Activated T-cell treated with anti-CD3 and anti-CD28 coated beads for 4 hours (primary cell): ENCODE data around the gene NQO2.
A peak's percentile ranks its signal among the peaks of the same experiment; 100 is the strongest.

Source experiments
- DNase-seq: peaks from one replicate; pipeline ENCODE4 v3.0.0-alpha.2; 2020

NQO2 gene, protein sequence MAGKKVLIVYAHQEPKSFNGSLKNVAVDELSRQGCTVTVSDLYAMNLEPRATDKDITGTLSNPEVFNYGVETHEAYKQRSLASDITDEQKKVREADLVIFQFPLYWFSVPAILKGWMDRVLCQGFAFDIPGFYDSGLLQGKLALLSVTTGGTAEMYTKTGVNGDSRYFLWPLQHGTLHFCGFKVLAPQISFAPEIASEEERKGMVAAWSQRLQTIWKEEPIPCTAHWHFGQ

DNA sequence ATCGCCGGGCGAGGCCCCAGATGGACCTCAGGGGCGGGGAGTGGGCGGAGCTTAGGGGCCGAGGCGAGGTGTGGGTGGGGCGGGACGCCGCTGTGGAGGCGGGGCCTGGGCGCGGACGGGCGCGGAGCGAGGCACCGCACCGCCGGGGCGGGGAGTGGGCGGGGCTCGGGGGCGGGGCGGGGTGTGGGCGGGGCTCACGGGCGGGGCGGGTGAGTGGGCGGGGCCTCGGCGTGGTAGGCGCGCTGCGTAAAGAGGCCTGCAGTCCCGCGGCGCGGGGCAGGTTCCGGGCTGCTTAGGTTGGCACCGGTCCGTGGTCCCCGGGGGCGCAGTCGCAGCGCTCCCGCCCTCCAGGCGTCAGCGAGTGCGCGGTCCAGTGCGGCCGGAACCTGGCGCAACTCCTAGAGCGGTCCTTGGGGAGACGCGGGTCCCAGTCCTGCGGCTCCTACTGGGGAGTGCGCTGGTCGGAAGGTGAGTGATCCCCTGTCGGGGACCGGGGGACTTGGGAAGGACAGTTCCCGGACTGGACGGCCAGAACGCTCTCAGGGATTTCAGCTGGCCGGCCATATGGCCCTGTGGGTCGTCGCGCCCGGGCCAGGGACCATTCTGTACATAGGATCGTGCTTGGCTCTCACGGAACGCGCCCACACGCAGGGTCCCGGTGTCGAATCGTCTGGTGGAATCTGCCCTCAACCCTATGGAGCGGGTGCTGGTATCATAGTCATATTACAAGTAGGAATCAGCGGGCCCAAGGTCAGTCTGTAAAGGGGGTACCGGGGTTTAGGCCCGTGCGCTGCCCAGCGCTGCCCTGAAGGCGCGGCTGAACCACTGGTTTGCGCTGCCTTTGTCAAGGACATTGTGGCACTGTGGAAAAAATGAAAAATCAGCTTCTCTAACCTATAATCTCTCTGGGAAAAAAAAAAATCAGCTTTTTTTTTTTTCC is at the start of gene NQO2:
TSS of gene NQO2 (plus strand) at position 277 of the 940 bp plus-strand sequence. CDS start 6,659 bp downstream, outside the sequence.
- DNase-seq, result peak; percentile 84

DNA sequence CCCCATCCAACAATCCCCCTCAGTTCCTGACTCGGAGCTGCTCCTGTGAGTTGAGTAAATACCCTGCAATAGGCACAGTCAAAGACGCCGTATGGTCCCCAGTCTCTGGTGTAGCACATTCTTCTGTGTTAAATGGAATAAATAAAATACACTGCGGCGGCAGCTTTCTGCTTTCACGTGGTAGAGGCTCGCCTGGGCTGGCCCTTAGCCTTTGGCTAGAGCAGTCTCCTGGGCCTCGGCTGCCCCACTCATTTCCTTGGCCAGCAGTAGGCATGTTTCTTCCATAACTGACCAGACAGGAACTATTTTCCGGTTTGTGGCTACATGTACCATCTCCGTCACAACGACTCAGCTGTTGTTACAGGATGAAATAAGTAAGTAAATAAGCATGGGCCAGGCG is 49.0 kb upstream of the NQO2 start:
- DNase-seq, result no peak

DNA sequence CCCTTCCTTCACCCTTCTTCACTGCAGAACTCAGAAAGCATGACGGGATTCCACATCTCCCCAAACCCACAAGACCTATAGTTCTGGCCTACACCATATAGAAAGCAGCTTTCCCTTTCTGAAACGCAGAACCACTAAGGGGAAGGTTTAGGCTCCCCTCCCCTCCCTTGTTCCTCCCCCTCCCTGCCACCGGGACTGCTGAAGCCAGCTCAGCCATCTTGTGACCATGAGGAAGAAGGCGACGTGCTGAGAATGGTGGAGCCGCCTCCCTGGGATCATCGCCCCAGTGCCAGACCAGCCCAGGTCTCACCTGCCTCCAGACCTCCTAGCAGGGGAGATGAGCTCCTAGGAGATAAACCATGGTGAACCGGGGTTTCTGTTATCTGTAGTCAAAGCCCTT is 48.0 kb upstream of the NQO2 start:
- DNase-seq, result no peak

DNA sequence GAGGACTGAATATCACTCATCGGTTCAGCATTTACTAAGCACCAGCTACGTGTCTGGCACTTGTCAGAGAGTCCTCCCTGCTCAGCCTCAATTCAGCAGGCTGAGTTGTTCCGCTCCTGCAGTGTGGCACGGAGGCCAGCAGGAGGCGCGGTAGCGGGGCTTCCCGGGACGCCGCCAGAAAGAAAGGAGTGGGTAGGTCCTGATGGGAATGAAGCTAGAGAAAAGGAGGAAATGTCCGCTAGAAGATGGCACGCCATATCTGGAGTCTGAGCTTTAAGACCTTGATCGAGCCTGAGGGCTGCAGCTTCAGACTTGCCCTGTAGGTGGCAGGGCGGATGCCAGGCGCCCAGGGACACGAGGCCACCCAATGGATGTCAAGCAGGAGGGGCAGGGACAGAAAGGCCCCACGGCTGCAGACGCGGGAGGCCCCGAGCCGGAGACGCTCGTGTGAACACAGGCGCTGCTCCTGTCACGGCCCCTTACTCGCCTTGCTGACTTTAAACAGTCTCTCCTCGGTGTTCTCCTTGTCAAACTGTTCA is 47.1 kb upstream of the NQO2 start:
- peak; percentile 28 for DNase-seq

DNA sequence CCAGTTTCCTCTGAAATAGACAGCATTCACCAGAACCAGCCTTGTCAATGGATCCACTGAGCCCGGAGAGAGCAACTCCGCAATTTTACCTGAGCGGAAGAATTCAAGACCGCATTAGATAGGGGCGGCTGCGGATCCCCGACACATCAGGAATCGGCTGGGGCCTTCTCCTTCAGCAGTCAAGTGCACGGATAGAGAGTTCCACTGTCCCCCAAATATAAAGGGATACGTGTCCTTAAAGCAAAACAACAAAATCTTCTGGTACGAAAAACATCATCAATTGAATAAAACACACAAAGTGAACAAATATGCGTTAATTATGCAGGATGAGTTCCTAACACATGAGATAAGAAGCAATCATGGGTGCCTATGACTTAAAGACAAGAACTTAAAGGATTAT is 46.6 kb upstream of the NQO2 start:
- DNase-seq, result no peak

DNA sequence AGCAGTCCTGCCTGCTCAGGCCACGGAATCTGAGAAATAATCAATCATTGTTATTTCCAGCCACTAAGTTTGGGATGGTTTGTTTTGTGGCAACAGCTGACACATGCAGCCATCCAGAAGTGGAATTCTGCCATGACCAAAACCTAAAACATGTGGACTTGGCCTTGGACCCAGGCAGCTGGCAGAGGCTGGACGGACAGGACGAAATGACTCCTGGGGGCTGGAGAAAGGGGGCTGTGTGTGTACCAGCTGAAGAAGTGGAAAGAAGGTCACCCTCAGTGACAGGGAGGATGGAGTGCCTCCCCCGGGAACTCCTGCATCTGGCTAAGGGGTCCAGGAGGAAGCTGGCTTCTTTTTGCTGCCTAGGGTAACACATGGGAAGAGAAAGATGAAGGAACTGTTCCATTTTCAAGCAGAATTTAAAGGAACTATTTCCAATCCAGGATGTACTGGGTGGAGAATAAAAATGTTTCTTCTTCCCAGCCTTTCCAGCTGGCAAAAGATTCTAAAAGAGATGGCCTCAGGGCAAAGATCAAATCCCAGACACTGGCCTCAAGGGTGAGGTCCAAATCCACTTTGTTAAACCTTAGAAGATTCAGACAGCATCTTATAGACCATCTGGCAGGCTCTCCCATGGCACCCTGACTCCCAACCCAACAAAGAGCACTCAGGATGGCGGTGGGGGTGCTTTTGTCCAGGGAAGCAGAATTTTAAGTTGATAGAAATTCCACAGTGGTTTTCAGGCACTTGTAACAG is 42.6 kb upstream of the NQO2 start:
- DNase-seq, result no peak

DNA sequence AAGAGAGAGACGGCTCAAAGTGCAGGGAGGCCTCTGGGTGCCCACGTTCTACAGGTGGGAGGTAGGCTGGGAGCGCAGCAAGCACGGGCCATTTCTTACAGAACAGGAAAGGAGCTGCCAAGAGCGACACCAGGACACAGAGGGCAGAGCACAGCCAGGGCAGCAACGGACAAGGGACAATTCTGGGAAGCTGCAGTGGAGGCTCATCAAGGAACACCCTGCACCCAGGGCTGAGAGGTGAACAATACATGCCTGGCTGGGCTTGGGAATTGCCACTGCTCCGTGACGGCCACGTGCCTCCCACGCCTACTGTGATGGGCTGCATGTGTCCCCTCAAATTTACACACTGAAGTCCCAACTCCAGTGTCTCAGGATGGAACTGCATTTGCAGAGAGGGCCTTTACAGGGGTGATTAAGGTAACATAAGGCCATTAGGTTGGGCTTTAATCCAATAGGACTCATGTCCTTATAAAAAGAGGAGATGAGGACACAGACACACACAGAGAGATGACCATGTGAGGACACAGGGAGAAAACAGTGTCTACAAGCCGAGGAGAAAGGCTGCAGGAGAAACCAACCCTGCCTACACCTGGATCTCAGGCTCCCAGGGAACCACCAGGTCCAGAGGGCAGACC is 41.9 kb upstream of the NQO2 start:
- no peak for DNase-seq

DNA sequence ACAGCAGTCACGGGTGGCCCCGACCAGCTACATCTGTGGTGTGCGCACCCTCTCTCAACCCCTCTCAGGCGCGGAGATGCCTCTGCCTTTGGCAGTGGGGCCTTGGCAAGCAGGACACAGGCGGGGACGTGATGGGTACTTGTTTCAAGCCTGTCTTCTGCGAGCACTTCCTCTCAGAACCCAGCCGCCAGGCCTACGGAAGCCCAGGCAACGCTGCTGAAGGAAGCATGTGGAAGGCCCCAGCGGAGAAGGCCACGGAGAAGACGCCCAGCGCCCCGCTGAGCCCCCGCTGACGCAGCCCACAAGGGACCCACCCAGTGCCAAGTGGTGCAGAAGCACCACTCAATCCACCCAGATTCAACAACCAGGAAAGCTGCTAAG is 41.4 kb upstream of the NQO2 start:
- no peak for DNase-seq

DNA sequence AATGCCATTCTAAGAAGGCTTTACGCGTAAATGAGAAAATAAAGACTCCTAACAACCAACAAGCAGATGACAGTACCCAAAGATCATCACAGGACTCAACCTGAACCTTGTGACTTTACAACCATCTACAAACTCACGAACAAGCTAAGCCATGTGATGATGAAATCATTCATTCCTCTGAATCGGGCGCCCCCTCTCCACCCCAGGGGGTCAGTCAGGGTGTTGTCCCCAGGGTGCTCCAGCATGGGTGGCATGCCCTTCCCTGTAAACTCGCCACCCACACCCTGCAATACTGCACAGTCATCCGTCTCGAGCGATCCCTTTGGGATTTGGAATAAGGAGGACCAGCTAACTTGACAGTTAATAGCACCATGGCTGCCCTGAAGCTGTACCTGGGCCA is 40.9 kb upstream of the NQO2 start:
- no peak for DNase-seq

DNA sequence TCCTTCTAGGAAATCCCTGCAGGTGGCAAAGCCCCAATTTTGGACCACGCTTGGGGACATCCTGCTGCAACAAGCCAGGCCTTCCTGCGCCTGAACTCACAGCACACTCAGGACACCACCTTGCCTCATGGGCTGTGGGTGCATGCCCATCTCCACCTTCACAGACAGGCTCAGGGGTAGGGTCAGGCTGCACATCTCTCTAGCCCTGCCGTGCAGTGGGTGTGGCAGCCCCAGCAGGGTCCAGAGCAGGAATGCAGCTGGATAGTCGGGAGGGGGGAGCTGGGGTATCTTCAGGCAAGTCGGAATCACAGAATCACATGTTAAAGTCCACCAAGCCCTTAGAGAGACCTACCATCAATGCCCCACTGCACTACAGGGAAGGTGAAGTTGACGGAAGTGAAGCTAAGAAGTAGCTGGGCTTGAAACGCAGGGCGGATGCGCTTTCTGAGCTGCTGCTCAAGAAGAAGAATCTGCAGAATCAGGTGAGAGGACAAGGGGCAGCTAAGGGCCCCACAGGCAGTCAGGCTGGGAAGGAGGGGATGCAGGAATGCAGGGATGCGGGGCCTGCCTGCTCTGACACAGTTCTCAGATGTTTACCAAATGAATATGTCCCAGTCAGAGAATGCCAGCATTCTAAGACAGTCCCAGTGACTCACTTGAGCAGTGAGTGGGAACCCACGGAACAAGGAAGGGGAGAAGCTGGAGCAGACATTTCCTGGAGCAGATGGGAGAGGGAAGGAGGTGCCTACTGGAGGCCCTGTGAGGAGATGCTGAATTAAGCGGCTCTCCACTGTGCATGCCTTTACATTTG is 39.6 kb upstream of the NQO2 start:
- DNase-seq, result no peak

DNA sequence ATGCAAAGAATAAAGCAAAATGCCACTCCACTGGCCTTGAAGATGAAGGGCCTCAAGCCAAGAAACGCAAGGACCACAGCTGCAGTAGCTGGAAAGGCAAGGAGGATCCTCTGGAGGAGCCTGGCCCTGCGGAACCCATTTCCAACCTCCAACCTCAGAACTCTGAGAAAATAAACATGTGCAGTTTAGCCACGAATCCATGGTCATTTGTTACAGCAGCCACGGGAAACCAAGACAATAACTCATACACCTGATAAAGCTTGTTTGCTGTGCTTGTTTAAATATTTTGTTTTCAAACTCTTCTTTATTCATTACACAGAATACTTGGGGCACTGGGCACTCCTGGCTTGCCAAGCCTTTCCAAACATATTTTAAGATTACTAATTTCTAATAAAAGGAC is 38.8 kb upstream of the NQO2 start:
- no peak for DNase-seq

DNA sequence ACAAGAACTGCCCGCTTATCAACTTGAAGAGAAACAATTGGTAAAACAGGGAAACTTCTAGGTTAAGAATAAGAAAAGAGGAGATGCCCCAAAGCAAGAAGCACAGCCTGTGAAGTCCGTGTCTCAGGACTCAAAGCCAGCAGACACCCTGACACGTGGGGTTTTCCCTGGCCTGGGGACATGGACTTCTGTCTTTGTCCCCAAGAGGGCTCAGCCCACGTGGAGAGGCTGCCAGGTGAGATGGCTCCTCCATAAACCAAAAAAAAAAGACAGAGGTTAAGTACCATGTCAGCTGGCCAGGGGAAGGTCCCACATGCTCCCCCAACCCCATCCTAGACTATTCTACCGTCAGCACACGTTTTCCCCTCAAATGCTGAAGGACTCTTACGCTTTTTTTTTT is 38.2 kb upstream of the NQO2 start:
- no peak for DNase-seq

DNA sequence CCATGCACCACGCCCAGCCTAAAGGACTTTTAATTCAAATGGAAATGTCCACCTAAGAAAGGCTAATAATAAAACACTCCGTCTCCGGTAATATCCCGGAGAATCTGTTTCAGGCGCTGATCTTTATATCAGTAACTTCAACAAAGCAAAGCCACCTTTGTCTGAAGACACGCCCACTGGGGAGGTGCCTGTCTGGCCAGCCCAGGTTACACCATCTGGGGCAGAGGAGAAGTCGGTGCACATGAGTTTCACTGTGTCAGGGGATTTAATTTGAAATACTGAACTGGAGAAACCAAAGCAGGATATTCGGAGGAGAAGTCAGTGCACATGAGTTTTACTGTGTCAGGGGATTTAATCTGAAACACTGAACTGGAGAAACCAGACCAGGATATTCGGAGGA is 37.7 kb upstream of the NQO2 start:
- no peak for DNase-seq

DNA sequence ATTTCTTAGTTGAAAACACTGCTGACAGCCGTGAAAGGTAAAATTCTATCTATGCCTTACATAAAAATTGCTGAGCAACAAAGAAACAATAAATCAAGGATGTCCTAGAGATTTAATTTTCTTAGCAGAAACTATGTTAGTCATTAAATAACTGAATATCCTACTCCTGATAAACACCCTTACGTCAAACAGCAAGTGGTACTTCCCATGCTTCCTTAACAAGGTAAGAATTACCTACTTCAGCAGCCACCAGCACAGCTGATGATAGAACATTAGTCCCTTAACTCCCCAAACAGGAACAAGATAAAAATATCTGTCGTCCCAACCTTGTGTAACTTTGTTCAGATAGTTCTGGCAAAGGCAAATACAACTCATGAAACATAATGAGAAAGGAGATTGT is 37.1 kb upstream of the NQO2 start:
- DNase-seq, result no peak

DNA sequence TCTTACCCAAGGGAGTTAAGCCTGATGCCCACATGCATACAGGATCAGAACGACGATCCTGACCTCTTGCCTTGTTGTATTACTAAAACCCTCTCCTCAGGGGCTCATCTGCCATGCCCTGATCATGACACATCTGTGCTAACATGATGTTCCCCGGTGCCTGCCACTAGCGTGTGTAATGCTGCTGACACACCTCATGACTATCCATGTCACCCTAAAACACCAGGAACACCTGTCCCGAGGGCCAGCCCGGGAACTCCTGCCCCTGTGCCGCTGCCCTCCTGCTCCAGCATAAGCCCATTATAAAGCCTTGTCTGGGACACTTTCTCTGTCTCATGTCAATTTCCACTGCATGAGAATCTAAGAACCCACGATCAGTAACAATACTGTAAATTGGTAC is 35.9 kb upstream of the NQO2 start:
- no peak for DNase-seq

DNA sequence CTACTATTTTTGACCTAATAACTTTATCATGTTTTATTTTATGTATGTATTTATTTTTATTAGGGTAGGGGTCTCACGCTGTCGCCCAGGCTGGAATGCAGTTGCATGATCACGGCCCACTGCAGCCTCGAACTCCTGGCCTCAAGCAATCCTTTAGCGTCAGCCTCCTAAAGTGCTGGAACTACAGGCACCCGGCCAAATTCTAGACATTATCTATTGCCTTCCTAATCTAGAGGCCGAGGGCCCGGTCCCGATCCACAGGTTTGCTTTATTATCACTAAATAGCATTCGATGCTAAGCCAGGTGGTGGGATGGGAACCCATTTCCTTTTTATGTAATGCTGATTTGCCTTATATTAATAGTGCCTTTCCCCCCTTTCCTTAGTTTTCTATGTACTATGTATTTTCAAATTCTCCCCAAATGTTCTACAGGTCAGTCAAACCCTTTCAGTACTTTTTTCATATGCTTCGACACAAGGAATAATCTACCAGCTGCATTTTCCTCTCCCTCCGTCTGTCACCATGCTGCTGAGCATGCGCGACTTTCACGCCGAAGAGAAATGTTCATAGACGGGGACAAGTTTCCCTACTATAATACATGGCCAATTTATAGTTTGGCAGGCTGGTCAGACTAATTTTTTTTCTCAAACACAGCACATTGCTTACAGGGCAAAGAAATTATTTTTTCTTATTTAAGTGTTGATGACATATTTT is 34.7 kb upstream of the NQO2 start:
- no peak for DNase-seq

DNA sequence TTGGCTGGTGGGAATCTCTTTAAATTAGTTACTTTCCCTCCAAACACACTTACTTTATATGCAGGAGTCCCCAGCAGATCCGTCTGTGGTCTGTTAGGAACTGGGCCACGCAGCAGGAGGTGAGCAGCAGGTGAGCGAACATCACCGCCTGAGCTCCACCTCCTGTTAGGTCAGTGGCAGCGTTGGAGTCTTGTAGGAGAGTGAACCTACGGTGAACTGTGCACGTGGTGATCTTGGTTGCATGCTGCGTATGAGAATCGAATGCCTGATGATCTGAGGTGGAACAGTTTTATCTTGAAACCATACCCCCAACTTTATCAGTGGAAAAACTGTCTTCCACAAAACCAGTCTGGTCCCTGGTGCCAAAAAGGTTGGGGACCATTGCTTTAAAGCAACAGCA is 33.3 kb upstream of the NQO2 start:
- DNase-seq, result no peak

DNA sequence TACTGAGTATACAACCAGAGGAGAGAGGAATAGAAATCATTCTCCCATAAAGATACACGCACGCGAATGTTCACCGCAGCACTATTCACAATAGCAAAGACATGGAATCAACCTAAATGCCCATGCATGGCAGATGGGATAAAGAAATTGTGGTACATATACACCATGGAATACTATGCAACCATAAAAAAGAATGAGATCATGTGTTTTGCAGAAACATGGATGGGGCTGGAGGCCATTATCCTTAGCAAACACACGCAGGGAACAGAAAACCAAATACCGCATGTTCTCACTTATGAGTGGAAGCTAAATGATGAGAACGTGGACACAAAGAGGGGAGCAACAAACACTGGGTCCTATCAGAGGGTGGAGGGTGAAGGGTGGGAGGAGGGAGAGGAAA is 31.8 kb upstream of the NQO2 start:
- DNase-seq, result no peak

DNA sequence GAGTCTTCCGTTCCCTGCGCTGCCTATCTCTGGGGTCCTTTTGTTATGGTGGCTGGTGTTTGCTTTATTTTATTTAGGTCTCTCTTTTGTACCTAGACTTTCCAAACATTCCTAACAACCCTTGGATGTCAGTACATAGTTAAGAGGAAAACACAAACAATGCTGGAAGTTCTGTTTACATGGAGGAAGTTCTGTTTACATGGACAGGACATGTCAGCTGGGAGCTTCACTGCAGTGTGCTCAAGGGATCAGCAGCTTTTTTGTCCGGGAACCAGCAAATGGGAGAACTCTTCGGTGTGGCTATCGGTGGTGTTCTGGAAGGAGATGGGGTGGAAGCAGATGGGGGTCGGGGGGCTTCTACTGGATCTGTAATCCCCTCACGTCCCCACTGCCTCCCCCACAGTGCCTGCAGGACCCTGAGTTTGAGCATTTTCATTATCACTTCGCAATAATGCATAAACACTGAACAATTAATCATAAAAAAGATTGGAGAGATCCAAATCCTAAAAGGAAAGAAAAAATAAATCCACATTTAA is 31.0 kb upstream of the NQO2 start:
- no peak for DNase-seq

DNA sequence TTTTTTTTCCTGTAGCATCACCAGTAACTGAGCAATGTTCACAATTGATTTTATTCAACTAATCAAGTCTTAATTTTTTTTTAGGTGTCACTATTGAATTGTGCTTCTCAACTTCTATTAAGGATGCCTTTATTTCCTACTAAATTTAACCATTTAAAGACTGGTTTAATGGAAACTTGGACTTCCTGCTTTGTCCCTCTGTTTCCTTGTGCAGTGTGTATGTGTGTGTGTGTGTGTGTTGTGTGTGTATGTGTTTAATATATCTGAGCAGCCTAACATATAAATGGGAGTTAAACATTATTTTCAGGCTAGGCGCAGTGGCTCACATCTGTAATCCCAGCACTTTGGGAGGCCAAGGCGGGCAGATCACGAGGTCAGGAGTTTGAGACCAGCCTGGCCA is 30.1 kb upstream of the NQO2 start:
- no peak for DNase-seq

DNA sequence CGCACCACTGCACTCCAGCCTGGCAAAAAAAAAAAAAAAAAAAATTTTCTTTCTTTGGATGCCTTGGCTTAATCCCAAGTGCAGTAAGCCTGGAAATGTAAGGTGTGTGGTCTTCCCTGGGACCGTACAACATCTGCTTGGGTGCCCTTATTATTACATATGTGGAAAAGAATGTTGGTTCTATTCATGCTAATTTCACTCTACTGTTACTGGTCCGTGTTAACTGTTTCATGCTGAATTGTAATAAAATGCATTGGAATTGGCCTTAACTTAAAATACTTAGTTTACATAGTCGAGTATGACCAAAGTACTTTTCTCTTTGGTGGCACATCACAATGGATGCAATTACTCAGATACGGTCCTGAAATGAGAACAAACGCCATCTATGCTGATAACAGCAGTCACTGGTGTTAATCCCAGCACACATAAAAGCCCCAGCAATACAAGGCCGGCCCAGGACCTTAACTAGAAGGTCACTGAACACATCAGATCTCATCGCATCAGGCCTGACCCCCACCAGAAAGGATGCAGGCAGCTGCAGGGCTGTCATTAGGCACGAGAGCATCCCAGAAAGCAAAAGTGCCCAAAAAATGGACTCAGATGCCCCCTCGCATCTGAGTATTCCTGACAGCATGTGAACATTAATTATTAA is 29.5 kb upstream of the NQO2 start:
- DNase-seq, result no peak
